Measurements from ENCODE around the gene OTUD7B. TPM values are rescaled to one million over a fixed set of nuclear protein-coding genes. Genes with fewer than 3 reads are reported as not detected.

Gene OTUD7B
- total RNA-seq, 1 donor from 2014 or later = 7.1 TPM

DNA sequence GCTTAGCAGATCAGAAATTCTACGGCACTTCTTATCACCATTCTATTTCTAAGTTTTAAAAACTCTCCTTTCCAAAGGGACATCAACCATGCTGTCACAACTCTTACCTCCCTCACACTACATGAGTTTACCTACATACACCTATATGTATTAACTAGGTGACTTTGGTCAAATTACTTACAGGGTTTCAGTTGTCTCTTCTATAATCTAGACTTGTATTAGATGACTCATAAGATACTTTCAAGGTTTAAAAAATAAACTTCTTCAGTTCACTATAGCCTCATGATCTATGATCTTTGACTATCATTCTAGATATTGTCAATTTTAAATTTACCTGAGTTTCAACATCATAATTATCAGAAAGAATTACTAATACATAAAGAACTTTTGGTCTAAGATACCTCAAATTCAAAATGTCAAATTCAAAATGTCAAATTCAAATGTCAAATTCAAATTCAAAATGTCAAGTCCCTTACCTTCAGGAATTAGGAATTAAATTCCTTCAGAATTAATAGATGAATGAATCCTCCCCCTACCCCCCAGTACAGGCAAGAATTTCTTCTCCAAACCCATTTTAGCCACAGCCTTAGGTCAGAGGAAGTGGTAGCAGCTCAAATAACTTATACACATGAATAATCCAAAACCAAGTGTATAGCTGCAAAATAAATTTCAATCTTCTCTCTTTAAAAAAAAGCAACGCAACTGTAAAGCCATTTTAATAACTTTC, 31.1 kb downstream of the OTUD7B start:
- Histone ChIP-seq H3K36me3 (peaks cover 26 to 34% of the 10 kb centered on the region in 2 donors), H3K4me3 (no peak overlapping the region), H3K27ac (no peak overlapping the region), H3K4me1 (peaks cover 0 to 7% of the 10 kb centered on the region in 2 donors), H3K9me3 (no peaks in the 10 kb centered on the region), H3K27me3 (no peaks in the 10 kb centered on the region)
- DNase-seq (ENCODE audit: low spot score in 2 of 2) = no peak
- intact Hi-C loops (cut with DNase I) = no loop called here
- TF ChIP-seq, protein P1, sequence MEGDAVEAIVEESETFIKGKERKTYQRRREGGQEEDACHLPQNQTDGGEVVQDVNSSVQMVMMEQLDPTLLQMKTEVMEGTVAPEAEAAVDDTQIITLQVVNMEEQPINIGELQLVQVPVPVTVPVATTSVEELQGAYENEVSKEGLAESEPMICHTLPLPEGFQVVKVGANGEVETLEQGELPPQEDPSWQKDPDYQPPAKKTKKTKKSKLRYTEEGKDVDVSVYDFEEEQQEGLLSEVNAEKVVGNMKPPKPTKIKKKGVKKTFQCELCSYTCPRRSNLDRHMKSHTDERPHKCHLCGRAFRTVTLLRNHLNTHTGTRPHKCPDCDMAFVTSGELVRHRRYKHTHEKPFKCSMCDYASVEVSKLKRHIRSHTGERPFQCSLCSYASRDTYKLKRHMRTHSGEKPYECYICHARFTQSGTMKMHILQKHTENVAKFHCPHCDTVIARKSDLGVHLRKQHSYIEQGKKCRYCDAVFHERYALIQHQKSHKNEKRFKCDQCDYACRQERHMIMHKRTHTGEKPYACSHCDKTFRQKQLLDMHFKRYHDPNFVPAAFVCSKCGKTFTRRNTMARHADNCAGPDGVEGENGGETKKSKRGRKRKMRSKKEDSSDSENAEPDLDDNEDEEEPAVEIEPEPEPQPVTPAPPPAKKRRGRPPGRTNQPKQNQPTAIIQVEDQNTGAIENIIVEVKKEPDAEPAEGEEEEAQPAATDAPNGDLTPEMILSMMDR (IDR thresholded peaks at IDR 0.05) = no peak

DNA sequence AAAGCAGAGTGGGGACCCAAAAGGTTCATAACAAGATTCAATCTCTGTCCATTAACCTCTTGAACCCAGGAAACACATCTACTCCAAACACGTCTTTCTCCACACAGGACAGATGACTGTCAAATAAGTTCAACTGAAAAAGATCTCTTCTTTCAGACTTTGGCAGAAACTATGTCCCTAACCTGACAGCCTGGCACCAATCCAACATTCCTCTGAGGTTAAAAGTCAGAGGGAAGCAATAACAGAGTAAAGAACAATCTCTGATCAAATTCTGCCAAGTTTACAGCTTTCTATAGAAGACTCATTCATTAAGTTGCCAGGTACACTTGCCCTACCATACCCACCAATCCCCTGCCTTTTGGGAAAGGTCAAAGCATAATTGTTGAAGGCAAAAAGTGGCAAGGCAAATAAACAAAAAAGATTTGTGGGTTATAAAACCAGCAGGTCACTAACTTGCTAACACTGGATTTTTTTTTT, 31.9 kb downstream of the OTUD7B start:
- Histone ChIP-seq H3K27ac (no peak overlapping the region), H3K27me3 (no peaks in the 10 kb centered on the region), H3K9me3 (no peaks in the 10 kb centered on the region), H3K36me3 (peaks cover 33 to 35% of the 10 kb centered on the region in 2 donors), H3K4me1 (peaks cover 0 to 7% of the 10 kb centered on the region in 2 donors), H3K4me3 (no peak overlapping the region)
- DNase-seq (ENCODE audit: low spot score in 2 of 2) = no peak
- TF ChIP-seq, protein P1 (IDR thresholded peaks at IDR 0.05) = no peak
- intact Hi-C loops (cut with DNase I) = no loop called here

DNA sequence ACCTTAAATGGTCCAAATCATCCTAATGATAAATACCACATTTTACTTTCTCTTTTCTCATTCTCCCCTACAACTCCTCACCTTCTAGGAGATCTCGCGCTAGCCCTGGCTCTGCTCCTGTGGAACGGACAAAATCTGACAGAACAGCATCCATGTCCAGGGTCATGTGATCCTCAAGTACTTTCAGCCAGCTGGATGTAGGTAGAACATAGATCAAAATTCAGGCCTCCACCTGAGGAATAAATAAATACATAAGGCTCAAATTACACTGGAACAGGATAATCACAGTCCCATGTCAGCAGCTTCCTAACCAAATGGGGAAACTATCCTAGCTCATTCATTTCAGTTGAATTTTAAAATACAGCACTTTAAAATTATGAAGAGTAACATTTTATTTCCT, 33.2 kb downstream of the OTUD7B start:
- intact Hi-C loops (cut with DNase I) = no loop called here
- no peak for DNase-seq (ENCODE audit: low spot score in 2 of 2)
- peaks cover 43 to 47% of the 10 kb centered on the region in 2 donors for H3K36me3 ChIP-seq
- H3K27me3 ChIP-seq = no peaks in the 10 kb centered on the region
- no peaks in the 10 kb centered on the region for H3K9me3 ChIP-seq
- TF ChIP-seq, protein P1 (IDR thresholded peaks at IDR 0.05) = no peak
- no peak overlapping the region for H3K4me3 ChIP-seq
- H3K27ac ChIP-seq = no peak overlapping the region
- H3K4me1 ChIP-seq = peaks cover 0 to 7% of the 10 kb centered on the region in 2 donors

DNA sequence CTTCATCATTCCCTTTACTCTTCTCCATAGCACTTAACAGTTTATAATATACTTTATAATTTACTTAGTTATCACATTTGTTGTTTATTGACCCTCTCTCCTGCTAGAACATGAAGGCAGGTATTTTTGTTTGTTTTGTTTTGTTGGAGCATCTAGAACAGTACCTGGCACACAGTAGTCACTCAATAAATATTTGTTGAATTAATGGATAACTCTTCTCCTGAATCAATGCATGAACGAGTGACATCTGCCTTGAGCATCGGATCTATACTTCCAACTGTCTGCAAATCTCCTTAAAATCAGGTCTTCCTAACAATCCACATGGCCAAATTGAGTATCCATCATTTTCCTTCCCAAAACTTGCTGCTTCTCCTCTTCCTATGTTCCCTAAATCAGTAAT, 38.0 kb downstream of the OTUD7B start:
- intact Hi-C loops (cut with DNase I) = no loop called here
- no peaks in the 10 kb centered on the region for H3K4me1 ChIP-seq
- no peaks in the 10 kb centered on the region for H3K9me3 ChIP-seq
- H3K27ac ChIP-seq = no peak overlapping the region
- no peak overlapping the region for H3K4me3 ChIP-seq
- TF ChIP-seq, protein P1 (IDR thresholded peaks at IDR 0.05) = no peak
- no peak for DNase-seq (ENCODE audit: low spot score in 2 of 2)
- H3K27me3 ChIP-seq = no peaks in the 10 kb centered on the region
- H3K36me3 ChIP-seq = peaks cover 74 to 85% of the 10 kb centered on the region in 2 donors

DNA sequence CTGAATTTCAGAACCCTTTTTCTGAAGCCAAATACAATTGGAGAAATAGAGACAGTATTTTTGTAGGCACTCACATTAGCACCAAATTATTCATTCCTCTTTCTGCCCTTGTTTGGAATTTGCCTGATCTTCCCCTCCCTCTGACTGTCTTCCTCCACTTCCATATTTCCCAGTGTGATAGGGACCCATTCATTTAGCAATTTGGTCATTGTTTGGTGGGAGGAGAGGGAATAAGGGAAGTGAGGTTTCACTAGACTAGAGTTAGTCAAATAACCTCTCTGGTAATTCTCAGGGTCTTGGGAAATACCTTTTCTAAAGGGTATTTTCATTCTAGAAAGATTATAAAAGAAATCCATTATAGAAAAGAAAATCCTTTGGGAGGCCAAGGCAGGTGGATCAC, 42.9 kb downstream of the OTUD7B start:
- H3K27me3 ChIP-seq = no peaks in the 10 kb centered on the region
- TF ChIP-seq, protein P1 (IDR thresholded peaks at IDR 0.05) = no peak
- intact Hi-C loops (cut with DNase I) = no loop called here
- H3K4me1 ChIP-seq = peaks cover 0 to 6% of the 10 kb centered on the region in 2 donors
- no peak for DNase-seq (ENCODE audit: low spot score in 2 of 2)
- no peaks in the 10 kb centered on the region for H3K9me3 ChIP-seq
- H3K4me3 ChIP-seq = no peak overlapping the region
- no peak overlapping the region for H3K27ac ChIP-seq
- H3K36me3 ChIP-seq = peaks cover 50 to 80% of the 10 kb centered on the region in 2 donors
